ENCODE data around the gene KPNA3.
"Not testable (repeated sequence)": the region's sequence is repeated elsewhere in the genome, so short reads cannot be mapped to it uniquely, and the experiment has no call there.

KPNA3 gene, protein sequence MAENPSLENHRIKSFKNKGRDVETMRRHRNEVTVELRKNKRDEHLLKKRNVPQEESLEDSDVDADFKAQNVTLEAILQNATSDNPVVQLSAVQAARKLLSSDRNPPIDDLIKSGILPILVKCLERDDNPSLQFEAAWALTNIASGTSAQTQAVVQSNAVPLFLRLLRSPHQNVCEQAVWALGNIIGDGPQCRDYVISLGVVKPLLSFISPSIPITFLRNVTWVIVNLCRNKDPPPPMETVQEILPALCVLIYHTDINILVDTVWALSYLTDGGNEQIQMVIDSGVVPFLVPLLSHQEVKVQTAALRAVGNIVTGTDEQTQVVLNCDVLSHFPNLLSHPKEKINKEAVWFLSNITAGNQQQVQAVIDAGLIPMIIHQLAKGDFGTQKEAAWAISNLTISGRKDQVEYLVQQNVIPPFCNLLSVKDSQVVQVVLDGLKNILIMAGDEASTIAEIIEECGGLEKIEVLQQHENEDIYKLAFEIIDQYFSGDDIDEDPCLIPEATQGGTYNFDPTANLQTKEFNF

DNA sequence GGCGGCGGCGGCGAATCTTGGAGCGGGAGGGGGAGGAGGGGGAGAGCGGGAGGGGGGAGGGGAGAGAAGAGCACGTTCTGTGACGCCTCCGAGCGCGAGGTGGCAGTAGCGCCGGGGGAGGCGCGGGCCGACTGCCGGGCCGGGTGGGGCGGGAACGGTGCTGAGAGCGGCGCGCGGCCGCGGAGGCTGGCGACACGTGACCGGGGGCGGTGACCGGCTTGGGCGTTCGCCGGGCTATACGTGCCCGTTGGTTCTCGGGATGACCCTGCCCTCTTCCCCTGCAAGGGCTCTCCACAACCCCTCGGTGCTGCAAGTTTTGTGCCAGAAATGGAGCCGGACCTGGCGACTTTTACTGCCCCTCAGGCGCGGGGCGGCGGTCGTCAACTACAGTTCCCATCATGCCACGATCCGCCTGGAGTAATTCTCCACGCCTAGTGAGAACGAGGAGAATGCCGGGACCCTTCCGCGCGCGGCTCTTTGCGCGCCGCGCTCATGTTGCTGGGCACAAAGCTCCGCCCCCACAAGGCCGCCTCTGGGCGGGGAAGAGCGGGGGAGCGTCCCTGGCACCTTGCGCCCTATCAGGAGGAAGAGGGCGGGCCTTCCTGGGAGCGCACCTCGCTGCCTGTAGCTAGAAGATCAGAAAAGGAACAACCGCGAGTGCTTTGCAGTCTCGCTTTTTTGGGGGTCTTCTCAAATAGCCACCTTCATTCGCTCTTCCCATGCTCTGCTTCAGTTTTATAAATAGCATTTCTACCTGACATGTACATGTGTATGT, at the start of gene KPNA3:
Gene KPNA3 (minus strand): TSS at position 133 of the 775 bp plus-strand sequence. CDS start 176 bp downstream, outside the sequence.
- peak; percentile 63 for DNase-seq

DNA sequence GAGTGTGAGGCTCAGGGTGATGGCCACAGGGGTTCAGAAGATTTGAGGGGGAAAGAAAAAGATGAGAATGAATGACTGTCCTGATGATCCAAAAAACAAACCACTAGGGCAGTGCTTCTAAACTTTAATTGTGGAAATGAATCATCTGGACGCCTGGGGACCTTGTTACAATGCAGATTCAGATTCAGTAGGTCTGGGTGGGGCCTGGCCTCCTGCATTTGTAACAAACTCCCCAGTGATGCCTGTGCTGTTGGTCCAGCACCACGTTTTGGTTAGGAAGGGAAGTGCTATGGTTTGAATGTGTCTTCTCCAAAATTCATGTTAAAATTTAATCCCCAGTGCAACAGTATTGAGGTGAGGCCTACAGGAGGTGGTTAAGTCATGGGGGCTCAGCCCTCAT, 49.5 kb upstream of the KPNA3 start:
- no peak for DNase-seq

DNA sequence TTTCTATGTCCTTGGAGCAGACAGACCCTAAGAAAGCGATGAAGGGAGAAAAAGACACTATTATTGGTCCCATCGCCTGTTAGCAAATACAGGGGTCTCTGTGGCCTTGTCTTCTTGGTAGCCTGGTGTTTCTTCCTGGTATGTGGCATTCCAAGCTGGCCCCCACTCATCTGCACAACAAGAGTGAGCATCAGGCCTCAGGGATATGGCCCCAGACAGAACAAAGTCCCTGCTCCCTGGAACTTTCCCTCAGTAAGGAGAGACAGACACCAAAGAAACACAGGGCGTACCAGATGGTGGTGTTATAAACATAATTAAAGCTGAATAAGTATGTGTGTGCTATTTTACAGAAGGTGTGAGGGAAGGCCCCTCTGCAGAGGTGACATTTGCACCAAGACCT, 48.2 kb upstream of the KPNA3 start:
- DNase-seq, result no peak

DNA sequence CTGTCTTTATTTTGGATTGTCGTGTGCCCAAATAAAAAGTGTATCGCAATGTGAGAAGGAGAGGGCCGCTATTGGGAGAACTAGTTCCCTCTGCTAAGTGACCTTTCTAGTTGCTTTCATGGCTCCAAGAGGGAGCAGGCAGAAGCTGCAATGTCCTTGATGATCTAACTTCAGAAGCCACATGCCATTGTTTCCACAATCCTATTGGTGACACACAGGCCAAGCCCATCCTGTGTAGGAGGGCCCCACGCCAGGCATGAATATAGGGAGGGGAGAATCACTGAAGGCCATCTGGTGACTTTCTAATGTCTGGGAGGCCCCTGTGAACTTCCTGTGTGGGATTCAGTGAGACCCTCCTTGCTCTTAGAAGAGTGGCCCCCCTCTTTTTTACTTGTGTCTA, 47.8 kb upstream of the KPNA3 start:
- DNase-seq, result no peak

DNA sequence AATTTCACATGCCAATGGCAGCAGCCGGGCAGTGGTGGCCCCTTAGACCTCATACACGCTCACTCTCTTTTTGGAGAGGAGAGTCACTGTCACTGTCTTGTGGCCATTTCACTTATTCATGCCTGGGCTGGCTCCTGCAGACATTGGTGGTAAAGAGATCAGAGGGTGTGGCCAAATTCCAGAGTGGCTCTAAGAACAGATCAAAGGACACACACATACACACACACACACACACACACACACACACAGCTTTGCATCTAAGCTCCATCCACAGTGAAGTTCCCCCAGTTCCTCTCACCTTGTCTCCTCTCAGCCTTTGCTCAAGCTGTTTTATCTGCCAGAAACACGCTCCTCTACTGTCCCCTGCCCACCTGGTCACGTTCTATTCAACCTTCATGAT, 46.5 kb upstream of the KPNA3 start:
- no peak for DNase-seq

DNA sequence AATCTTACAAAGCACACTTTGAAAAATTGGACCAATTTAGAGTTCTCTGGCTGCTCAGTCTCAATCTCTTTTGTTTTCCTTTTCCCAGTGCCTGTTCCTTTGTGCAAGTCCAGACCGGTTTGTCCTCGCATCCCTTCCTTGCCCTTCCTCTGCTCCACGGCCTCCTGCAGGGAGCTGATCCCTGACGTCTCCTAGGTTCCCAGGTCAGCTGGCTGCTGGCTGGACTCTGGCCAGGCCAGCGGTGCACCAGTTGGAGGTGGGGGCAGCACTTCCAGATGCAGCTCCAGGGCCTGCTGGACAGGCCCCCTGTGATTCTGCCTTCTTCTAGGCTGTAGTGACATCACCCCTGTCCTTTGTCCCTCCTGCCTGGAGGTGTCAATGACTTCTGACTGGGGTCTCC, 44.0 kb upstream of the KPNA3 start:
- DNase-seq, result no peak

DNA sequence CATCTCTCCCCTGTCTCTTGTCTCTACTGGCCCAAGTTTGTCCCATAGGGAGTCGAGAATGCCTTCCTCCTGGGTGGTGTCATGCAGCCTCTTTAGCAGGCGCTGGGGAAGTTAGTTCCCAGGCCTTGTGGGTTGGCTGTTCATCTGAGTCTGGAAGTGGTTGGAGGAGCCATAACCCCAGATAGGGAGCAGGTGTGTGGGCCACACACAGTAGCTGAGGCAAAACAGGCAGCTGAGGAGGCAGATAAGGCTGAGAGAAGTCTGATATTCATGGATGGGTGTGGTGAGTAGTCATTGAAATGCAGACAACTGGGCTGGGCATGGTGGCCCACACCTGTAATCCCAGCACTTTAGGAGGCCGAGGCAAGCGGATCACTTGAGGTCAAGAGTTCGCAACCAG, 40.9 kb upstream of the KPNA3 start:
- DNase-seq, result no peak

DNA sequence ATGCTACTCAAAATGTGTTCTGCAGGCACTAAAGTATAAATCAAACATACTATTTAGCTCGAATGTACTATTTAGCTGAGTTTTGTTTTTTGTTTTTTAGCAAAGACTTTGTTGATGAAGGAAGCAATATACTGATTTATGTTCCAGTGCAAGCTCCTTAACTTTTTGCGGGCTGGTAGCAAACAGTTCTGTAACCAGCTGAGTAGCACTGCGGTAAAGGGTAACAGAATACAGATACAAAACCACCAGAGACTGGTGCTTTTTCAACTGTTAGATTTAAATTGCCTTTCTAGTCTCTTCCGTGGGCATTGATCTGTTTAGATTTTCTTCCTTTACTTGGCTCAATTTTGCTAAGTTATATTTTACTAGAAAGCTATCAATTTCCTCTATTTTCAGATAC, 39.0 kb upstream of the KPNA3 start:
- no peak for DNase-seq

DNA sequence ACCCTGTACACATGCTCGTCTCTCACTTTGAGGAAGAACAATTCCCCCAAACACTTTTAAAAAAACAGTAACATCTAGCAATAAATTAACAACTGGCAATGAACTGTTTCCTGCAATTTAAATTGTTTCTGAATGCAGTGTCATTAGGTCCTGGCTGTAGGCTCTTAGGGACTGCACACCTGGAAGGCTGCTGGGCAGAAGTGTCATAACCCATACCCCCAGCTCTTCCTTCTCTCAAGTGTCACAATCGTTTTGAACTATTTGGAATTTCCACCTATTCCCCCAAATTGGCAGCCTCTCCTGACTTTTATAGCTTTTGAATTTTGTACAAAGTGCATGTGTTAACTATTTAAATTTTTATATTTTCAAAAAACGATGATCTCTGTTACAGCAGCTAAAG, 38.2 kb upstream of the KPNA3 start:
- no peak for DNase-seq

DNA sequence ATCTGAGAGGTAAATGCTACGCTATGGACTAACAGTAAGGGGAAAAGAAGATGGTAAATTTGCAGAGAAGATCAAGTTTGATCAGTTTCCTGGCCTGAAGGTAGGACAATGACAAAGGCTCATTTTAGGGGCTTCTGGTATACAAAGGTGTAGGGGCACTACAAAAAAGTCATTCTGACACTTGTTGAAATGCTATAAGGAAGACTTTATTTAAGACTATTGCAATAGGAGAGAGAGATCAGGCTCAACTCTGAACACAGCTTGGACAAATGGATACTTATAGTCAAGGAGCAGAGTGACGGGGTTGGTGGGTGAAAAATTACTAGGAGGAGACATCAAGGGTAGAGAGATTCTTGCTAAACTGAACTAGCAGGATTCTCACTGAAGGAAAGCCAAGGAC, 37.2 kb upstream of the KPNA3 start:
- DNase-seq, result no peak

DNA sequence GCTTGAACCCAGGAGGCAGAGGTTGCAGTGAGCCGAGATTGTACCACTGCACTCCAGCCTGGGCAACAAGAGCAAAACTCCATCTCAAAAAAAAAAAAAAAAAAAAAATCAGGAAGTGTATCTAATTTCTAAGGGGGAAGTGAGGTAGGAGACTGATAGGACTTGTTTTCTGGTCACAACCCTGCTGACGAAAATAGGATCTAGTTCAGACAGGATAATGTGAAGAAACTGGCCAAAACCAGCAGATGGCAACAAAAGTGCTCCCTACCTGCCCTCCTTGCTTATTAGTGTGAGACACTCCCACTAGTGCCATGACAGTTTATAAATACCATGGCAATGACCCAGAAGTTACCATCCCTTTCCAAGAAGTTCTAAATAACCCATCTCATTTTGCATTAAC, 36.0 kb upstream of the KPNA3 start:
- no peak for DNase-seq

DNA sequence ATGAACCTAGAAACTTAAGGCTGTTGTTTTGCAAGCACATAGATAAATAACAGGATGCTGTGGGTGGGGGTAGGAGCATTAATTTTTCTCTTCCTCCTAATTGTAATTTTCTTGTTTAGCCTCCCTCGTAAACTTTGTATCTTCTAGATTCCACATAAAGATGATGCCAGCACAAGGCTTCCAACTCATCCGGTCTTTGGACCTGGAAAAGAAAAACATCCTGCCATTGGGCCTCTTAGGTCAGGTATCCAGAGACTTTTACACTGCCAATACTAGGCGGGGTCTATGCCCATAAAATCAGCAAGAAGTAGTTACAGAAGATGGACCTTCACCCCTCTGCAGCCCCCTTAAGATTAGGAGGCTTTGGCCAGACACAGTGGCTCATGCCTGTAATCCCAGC, 35.4 kb upstream of the KPNA3 start:
- no peak for DNase-seq

DNA sequence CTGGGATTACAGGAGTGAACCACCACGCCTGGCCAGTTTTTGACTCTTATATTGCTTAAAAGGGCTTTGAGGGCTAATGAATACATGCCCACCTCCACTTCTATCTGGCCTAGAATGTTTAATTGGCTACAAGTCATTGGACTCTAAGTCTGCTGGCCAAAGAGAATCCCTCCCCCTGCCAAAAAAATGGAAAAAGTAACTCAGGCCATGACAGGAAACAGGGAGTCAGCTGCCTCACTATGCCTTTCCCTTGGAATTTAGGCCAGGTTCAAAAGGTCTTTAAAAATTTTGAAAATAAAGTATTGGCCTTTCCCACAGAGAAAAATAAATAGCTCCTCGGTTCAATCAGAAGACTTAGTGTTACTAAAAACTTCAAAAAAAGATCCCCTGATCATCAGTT, 34.9 kb upstream of the KPNA3 start:
- no peak for DNase-seq

DNA sequence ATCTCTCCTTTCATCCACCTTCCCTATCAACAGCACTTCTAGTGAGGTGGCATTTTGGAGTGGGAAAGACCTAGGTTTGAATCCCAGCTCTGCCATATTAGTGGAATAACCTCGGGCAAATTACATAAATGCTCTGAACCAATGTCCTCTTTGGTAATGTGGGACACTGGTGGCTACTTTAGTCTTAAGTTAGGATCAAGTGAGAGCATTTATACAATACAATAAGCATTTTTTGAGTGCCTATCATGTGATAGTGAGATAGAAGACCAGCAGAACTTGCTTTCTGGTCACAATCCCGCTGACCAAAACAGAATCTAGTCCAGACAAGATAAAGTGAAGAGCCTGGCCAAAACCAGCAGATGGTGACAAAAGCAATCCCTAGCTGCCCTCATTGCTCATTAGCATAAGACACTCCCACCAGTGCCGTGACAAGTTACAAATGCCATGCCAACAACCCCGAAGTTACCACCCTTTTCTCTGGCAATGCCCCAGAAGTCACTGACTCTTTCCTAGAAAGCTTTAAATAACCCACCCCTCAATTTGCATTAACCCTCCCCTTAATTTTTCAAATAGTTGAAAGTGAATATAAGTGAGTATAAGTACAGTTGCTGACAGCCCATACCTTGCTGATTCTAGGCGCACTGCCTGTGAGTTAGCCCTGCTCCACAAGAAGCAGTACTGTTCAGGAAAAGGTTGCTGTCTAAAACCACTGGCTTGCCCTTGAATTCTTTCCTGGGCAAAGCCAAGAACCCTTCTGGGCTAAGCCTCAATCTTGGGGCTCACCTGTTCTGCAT, 28.9 kb upstream of the KPNA3 start:
- no peak for DNase-seq

DNA sequence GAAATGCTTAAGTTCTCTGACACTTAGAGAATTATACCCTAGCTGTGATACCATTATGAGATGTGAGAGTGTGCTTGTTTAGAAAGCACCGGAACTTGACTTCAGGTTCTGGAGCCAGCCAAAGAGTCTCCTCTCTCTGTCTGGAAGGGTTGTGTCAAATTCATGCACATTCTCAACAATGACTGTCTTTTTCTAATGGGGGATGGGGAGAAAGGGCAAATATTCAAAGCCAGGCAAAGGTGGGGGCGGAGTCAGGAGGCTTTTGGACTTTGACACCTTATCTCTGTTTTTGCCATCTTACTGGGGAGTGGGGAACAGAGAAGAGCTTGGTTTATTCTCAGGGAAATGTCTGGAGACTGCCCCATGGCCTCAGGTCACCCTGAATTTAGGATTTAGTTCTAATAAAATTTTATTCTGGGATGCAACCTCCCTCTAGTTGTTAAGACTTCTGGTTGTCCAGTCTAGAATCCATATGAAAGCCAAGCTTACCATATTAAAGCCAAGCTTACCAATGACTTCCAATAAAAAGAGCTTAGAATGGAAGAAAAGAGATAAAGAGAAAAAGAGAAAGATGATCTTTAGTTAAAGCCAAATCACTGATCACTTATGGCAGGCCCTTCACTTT, 28.2 kb upstream of the KPNA3 start:
- no peak for DNase-seq

DNA sequence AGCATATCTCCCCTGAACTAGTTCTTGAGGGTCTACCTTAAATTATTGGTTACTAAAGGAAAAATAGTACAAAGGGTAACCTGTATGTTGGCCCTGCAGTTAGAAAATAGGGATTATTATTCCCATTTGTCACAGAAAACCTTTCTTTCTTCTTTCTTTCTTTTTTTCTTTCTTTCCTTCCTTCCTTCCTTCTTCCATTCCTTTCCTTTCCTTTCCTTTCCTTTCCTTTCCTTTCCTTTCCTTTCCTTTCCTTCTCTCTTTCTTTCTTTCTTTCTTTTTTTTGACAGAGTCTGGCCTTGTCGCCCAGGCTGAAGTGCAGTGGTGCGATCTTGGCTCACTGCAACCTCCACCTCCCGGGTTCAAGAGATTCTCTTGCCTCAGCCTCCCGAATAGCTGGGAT, 23.6 kb upstream of the KPNA3 start:
- not testable (repeated sequence) for DNase-seq

DNA sequence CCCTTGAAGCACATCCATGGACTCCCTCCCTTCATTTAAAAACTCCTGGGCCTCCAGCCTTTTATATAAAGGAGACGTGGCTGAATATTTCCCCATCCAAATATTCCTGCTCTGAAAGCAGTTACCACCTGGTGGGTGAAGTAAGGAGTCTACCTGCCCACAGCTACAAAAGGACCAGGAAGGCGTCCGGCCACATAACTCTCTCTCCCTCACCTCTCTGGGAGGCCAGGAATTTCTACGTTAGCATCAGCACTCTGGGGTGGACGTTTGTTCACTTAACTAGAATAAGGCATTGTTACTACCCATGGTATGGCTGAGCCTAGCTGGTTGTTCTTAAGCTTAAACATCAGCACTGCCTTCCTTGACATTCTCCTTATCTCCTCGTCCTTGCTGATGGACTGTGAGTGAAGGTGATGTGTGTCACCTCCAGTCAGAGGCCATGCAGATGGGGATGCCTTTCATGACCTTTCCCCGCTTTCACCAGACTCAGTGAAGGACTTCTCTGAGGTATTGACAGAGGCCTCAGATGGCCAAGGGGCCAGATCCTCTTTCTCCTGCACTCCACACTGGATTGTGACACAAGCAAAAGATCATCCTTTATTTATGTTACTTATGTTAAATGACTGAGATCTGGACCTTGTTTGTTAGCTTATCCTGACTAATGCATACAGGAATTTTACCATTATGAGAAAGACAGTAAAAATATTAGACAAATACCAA, 22.2 kb upstream of the KPNA3 start:
- no peak for DNase-seq

DNA sequence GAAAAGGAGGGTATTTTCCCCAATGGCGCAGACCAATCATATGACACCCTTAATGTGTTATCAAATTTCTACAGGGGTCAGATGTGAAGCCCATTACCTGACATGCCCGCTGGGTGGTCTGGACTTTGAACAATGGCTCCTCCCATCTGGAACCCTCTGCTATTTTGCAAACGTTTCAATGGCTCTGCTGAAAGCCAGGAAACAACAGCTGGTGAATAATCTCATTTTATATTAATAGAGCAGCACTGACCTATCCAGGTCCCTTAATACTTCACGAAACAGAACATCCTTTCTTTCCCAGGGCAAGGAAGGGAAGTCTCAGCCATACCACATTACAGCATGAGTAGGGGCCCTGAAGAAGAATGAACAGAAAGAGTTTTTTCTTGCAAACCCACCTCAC, 20.3 kb upstream of the KPNA3 start:
- DNase-seq, result no peak

DNA sequence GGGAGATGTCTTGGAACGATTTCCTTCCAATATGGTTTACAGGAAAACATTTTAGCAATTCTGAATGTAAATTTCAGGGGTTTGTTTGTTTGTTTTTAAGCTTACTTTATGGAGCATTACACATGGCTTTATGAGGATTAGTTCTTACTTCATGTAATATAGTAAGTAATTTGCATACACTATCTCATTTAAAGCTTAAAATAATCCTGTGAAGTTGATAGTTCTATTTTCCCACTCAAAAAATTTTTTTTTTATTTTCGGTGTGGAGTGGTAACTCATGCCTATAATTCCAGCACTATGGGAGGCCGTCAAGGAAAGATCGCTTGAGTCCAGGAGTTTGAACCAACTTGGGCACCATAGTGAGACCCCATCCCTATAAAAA, 19.0 kb upstream of the KPNA3 start:
- DNase-seq, result no peak

DNA sequence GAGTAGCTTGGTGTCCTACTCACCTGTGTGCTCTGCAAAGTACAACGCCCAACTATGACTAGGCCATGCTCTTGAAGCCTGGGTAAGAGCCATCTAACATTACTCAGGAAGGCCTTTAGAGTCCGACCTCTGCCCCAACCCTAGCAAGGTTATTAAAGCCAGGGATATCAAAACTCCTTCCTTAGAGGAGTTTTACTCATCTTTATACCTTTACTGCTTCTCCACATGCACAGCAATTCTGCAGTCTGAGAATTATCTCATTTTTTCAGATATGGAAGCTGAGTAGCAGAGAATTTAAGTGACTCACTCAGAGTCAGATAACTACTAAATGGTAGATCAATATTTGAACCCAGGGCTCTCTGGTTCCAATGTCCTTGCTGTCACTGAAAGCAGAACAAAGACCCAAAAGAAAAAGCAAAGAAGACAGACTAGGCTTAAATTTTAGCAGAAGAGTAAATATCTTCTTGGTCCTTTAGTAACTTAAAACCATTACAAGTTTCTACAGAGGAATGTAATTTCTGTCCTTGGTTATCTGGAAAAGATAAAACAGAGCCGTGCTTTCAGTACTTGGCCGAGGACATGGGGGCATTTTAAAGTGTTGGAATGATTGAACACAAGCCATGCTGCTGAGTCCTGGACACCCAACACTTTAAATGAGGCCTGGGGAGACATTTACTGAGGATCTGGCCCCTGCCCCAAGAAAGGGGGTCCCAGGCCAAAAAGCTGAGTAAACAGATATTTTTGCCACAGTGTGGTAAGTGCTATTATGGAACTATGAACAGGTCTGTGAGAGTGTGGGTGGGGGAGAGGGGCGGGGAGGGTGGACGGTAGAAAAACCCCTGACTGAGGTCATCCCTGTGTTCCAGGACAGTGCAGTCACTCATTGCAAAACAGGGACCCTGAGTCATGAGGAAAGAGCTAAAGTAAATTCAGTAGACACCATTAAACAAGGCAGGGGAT, 18.4 kb upstream of the KPNA3 start:
- DNase-seq, result no peak

DNA sequence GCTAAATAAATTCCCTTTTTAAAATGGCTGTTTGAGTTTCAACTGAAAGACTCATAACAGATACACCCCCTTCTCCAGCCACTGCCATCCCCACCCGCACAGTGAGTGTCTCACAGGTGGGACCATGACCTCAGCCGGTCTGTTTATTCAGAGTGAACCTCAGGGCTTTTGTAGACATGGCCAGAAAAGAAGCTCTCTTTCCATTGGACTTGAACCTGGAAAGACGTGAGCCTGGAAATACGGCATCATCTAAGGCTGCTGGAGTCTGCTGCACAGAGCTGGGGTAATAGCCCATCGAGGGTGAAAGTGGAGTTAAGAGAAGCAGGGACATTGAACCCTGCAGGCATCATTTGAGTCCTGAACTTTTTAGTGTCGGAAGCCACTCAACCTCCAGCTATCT, 15.2 kb upstream of the KPNA3 start:
- no peak for DNase-seq
